GM19023 (cell line): ENCODE results near the gene CCNT1.
"Not testable (repeated sequence)": the region's sequence is repeated elsewhere in the genome, so short reads cannot be mapped to it uniquely, and the experiment has no call there.

Experiments used
- ATAC-seq: cut with Tn5 transposase; IDR thresholded peaks from one replicate; pipeline ENCODE4 v1.9.1; 2021; ENCODE audit warnings: mild to moderate bottlenecking, moderate library complexity; ENCODE audit not compliant: unreplicated experiment

CCNT1 gene

GRCh38 chr12:48641752-48642555, 74.6 kb downstream of the CCNT1 start:
- not testable (repeated sequence) for ATAC-seq

DNA sequence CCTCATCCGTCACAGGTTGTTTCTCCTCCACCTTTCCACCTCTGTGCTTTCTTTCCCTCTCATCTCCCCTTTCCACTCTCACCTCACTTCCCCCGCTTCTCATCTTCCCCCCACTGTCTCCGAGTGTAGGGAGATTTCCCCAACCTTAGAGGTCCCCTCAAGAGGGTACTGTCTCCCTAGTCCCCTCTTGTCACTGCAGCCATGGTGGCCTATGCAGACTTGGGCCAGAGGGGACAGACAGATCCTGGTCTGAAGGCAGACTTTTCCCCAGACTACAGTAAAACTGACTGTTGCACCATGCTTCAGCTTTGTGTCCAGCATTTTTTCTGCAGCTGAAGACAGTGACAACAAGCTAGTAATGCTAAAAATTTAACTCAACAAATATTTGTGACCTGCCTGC, 75.7 kb downstream of the CCNT1 start:
- ATAC-seq = no peak

DNA sequence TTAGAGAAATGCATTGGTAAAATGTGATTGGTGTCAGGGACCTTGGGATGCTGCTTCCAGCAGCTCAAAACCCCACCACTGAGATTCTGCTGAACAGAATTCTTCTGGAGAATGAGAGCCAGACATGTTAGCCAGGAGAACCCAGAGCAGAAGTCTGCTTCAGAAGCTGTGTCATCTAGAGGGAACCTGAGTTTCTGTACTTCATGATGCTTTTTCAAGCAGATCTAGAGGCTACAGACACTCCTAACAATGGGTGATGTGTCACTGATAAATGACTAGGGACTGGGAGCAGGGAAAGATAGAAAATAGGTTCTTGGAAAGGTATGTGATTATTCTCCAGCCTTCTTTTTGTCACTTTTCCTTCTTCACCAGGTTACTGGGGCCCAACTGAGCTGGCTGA, 76.1 kb downstream of the CCNT1 start:
- no peak for ATAC-seq
